Activated T-helper 1 cell treated with anti-CD3 and anti-CD28 coated beads, Interleukin-12 subunit alpha, Interleukin-12 subunit beta, Interleukin-2, Interleukin-4 antibody, amounts not matched to agents 30 ng/mL and 10 ng/mL and 1 ng/mL, durations not matched to agents 14 hours and 24 hours and 36 hours (primary cell): ENCODE results near the gene LMNTD1. TPM values are rescaled to one million over a fixed set of nuclear protein-coding genes. Genes with fewer than 3 reads are reported as not detected.
"Not testable (repeated sequence)": the region's sequence is repeated elsewhere in the genome, so short reads cannot be mapped to it uniquely, and the experiment has no call there.

ENCODE experiments used
- DNase-seq: peaks from one replicate; pipeline ENCODE4 v3.0.0; 2021; ENCODE audit warnings: low spot score
- H3K27ac Mint-ChIP-seq: one replicate; pipeline ENCODE4 v1.8.0; 2021; ENCODE audit warnings: mild to moderate bottlenecking, mixed read lengths
- H3K27me3 Mint-ChIP-seq: one replicate; pipeline ENCODE4 v1.8.0; 2022; ENCODE audit warnings: mild to moderate bottlenecking, moderate library complexity, mixed read lengths; ENCODE audit not compliant: insufficient read depth
- H3K36me3 Mint-ChIP-seq: one replicate; pipeline ENCODE4 v1.8.0; 2021; ENCODE audit warnings: low read depth, mixed read lengths
- H3K4me1 Mint-ChIP-seq: one replicate; pipeline ENCODE4 v1.8.0; 2021; ENCODE audit warnings: low read depth, mixed read lengths
- H3K4me3 Mint-ChIP-seq: one replicate; pipeline ENCODE4 v1.8.0; 2021; ENCODE audit warnings: mild to moderate bottlenecking, moderate library complexity, mixed read lengths
- H3K9me3 Mint-ChIP-seq: one replicate; pipeline ENCODE4 v1.8.0; 2021; ENCODE audit warnings: mixed read lengths
- intact Hi-C: fragments of 100-400 bp; cut with micrococcal nuclease; formaldehyde crosslinking; loops from one replicate; pipeline ENCODE4 v1.15.1; 2024
- total RNA-seq: library from RNA; stranded (reverse); gene quantifications from 2 replicates; pipeline ENCODE4 v1.2.3, GENCODE V29; 2022

Gene LMNTD1
- total RNA-seq, 1 donor from 2014 or later, result not detected

DNA sequence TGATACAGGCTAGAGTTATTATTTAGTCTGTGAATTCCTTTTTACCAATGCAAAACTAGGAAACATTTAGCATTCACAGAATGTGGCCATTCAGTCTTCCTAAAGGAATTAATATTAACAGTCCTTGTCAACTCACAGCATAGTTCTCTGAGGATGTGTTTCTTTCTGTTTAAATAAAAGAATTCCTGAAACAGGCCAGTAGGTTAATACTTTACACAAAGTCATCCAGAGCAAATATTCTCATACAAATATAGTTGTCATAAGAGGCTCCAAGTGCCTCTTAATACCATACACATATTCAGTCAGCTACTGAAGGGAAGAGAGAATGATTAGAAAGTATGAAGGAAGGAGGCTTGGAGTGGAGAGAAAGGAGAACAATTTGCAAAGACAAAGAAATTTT lies 120.1 kb downstream of the LMNTD1 start:
- H3K4me3 Mint-ChIP-seq, result no peak overlapping the region
- no peaks in the 10 kb centered on the region for H3K36me3 Mint-ChIP-seq
- H3K27me3 Mint-ChIP-seq, result peaks cover 2% of the 10 kb centered on the region
- no peak overlapping the region for H3K27ac Mint-ChIP-seq
- H3K4me1 Mint-ChIP-seq, result peaks cover 19% of the 10 kb centered on the region
- H3K9me3 Mint-ChIP-seq, result no peaks in the 10 kb centered on the region
- DNase-seq, result no peak
- intact Hi-C loops, result loop anchor here (10.0 kb wide), 1 partner anchor 1222 kb away; no protein-coding TSS in a partner anchor

DNA sequence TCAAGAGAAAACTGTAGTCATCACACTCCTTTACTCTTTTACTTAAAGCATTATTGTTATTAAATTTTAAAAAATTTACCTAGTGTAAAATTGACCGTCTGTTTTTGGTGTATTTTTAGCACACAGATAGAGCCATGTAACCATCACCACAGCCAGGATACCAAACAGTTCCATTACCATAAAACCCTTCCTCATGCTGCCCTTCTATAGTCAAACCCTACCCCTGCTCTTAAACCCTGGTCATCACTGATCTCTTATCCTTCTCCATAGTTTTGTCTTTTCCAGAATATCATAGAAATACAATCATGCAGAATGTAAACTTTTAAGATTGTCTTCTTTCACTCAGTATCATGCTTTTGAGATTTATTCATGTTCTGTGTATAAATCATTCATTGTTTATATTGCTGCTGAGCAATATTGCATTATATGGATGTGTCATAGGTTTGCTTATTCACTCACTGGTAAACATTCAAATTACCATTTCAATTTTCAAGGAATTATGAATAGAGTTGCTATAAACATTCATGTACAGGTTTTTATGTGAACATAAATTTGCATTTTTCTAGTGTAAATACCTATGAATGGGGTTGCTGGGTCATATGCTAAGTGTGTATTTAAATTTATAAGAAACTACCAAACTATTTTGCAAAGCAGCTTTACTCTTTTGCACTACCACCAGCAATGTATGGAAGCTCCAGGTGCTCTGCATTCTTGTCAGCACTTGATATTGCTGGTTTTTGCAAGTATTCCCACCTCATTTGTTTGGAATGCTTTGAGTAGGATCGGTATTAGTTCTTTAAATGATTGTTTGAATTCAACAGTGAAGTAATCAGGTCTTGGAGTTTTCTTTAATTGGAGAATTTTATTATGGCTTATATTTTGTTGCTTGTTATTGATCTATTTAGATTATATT lies 125.5 kb downstream of the LMNTD1 start:
- H3K4me1 Mint-ChIP-seq, result peaks cover 12% of the 10 kb centered on the region
- no peak overlapping the region for H3K27ac Mint-ChIP-seq
- intact Hi-C loops, result no loop called here
- H3K27me3 Mint-ChIP-seq, result peaks cover 7% of the 10 kb centered on the region
- H3K9me3 Mint-ChIP-seq, result no peaks in the 10 kb centered on the region
- no peak overlapping the region for H3K4me3 Mint-ChIP-seq
- DNase-seq, result no peak
- no peaks in the 10 kb centered on the region for H3K36me3 Mint-ChIP-seq

DNA sequence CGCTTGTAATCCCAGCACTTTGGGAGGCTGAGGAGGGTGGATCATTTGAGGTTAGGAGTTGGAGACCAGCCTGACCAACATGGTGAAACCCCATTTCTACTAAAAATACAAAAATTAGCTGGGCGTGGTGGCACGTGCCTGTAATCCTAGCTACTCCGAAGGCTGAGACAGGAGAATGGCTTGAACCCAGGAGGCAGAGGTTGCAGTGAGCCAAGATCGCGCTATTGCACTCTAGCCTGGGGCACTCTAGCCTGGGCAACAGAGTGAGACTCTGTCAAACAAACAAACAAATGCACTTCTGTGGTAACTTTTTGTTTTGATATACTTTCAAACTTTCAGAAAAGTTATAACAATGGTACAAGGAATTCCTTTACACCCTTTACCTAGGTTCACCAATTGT lies 126.3 kb downstream of the LMNTD1 start:
- H3K27ac Mint-ChIP-seq, DNase-seq, H3K36me3 Mint-ChIP-seq, H3K27me3 Mint-ChIP-seq, intact Hi-C loops, H3K9me3 Mint-ChIP-seq, H3K4me3 Mint-ChIP-seq: not testable (repeated sequence)
- peaks cover 12% of the 10 kb centered on the region for H3K4me1 Mint-ChIP-seq
